ENCODE measurements around the gene BDKRB1. TPM values are rescaled to one million over a fixed set of nuclear protein-coding genes. Genes with fewer than 3 reads are reported as not detected.

Gene BDKRB1
- total RNA-seq, 1 experiment from 2014 or later, result not detected

DNA sequence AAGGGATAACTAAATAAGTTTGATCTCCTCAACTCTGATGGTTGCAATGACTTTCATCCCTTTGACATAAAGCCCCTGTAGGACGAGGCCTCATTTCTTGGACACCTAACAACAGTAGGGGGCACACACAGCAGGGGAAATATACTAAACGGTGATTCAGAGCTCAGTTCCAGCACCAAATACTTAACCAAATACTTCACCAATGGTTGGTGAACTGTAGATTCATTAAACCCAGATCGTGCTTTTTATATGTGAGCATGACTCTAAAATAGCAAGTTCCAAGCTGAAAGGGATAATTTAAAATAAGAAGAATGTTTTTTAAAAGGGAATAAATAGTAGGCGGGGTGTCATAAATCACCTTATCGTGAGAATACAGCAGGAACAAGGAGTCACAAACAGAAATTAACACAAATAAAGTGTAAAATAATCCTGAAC lies 53.9 kb downstream of the BDKRB1 start:
- ChIA-PET CTCF (no interaction called here), POLR2A (no interaction called here)
- TF ChIP-seq TCF7L2 (IDR thresholded peaks at IDR 0.05; ENCODE audit: low read depth, low read length) (no peak), SIN3A (IDR thresholded peaks at IDR 0.05; ENCODE audit: borderline replicate concordance, insufficient read depth, low read depth, low read length) (no peak), POLR2AphosphoS5 (IDR thresholded peaks at IDR 0.05; ENCODE audit: low read depth, low read length) (no peak)
- TF ChIP-seq, protein P1, sequence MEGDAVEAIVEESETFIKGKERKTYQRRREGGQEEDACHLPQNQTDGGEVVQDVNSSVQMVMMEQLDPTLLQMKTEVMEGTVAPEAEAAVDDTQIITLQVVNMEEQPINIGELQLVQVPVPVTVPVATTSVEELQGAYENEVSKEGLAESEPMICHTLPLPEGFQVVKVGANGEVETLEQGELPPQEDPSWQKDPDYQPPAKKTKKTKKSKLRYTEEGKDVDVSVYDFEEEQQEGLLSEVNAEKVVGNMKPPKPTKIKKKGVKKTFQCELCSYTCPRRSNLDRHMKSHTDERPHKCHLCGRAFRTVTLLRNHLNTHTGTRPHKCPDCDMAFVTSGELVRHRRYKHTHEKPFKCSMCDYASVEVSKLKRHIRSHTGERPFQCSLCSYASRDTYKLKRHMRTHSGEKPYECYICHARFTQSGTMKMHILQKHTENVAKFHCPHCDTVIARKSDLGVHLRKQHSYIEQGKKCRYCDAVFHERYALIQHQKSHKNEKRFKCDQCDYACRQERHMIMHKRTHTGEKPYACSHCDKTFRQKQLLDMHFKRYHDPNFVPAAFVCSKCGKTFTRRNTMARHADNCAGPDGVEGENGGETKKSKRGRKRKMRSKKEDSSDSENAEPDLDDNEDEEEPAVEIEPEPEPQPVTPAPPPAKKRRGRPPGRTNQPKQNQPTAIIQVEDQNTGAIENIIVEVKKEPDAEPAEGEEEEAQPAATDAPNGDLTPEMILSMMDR (IDR thresholded peaks at IDR 0.05), result no peak
- TF ChIP-seq, protein P2, sequence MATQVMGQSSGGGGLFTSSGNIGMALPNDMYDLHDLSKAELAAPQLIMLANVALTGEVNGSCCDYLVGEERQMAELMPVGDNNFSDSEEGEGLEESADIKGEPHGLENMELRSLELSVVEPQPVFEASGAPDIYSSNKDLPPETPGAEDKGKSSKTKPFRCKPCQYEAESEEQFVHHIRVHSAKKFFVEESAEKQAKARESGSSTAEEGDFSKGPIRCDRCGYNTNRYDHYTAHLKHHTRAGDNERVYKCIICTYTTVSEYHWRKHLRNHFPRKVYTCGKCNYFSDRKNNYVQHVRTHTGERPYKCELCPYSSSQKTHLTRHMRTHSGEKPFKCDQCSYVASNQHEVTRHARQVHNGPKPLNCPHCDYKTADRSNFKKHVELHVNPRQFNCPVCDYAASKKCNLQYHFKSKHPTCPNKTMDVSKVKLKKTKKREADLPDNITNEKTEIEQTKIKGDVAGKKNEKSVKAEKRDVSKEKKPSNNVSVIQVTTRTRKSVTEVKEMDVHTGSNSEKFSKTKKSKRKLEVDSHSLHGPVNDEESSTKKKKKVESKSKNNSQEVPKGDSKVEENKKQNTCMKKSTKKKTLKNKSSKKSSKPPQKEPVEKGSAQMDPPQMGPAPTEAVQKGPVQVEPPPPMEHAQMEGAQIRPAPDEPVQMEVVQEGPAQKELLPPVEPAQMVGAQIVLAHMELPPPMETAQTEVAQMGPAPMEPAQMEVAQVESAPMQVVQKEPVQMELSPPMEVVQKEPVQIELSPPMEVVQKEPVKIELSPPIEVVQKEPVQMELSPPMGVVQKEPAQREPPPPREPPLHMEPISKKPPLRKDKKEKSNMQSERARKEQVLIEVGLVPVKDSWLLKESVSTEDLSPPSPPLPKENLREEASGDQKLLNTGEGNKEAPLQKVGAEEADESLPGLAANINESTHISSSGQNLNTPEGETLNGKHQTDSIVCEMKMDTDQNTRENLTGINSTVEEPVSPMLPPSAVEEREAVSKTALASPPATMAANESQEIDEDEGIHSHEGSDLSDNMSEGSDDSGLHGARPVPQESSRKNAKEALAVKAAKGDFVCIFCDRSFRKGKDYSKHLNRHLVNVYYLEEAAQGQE (IDR thresholded peaks at IDR 0.05; ENCODE audit: insufficient read depth in 1 of 2, low read depth in 2 of 2, low read length in 1 of 2), result no peak
- Histone ChIP-seq H3K27me3 (ENCODE audit: control insufficient read depth, insufficient read depth, low read length) (no peaks in the 10 kb centered on the region), H3K4me3 (ENCODE audit: low read depth in 2 of 2, low read length in 2 of 2) (no peak overlapping the region), H3K27ac (ENCODE audit: low read length) (no peak overlapping the region), H3K36me3 (ENCODE audit: control insufficient read depth, insufficient read depth, low read length) (no peaks in the 10 kb centered on the region), H3K4me1 (ENCODE audit: control insufficient read depth, insufficient read depth, low read length) (no peaks in the 10 kb centered on the region), H3K9me3 (ENCODE audit: control insufficient read depth, insufficient read depth, low read depth, low read length) (no peaks in the 10 kb centered on the region)
- BruUV-seq (replicated peaks), result no TSS peak
- intact Hi-C loops (cut with micrococcal nuclease; ENCODE audit: unreplicated experiment) (no loop called here), in situ Hi-C loops (cut with HindIII; ENCODE audit: low pct_unique_long_range_greater_than_20kb, low sequenced_read_pairs) (no loop called here)
- no peak for ATAC-seq
- no peak for DNase-seq (ENCODE audit: low read depth, low spot score)

DNA sequence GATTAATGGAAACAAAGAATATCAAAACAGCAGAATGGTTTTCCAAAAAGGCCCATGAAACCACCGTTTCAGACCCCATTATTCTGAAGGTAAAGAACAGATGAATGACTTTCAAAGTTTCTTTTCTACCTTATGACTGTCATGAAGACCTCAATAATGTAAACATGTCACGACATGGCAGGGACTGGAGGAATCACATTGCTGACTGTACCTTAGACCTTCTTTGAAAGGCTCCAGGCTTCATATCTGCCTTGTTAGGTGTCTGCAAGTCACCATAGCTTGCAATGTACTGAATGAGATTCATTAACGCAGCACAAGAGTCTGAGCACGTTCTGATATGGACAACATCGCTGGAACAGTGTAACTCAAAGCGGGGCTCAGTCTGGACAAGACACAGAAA lies 54.9 kb downstream of the BDKRB1 start:
- TF ChIP-seq TCF7L2 (IDR thresholded peaks at IDR 0.05; ENCODE audit: low read depth, low read length) (no peak), POLR2AphosphoS5 (IDR thresholded peaks at IDR 0.05; ENCODE audit: low read depth, low read length) (no peak), SIN3A (IDR thresholded peaks at IDR 0.05; ENCODE audit: borderline replicate concordance, insufficient read depth, low read depth, low read length) (no peak)
- TF ChIP-seq, protein P1 (IDR thresholded peaks at IDR 0.05), result no peak
- TF ChIP-seq, protein P2 (IDR thresholded peaks at IDR 0.05; ENCODE audit: insufficient read depth in 1 of 2, low read depth in 2 of 2, low read length in 1 of 2), result no peak
- H3K4me3 ChIP-seq (ENCODE audit: low read depth in 2 of 2, low read length in 2 of 2), result no peak overlapping the region
- DNase-seq (ENCODE audit: low read depth, low spot score), result no peak
- BruUV-seq (replicated peaks), result no TSS peak
- in situ Hi-C loops (cut with HindIII; ENCODE audit: low pct_unique_long_range_greater_than_20kb, low sequenced_read_pairs) (no loop called here), intact Hi-C loops (cut with micrococcal nuclease; ENCODE audit: unreplicated experiment) (no loop called here)
- no peaks in the 10 kb centered on the region for H3K4me1 ChIP-seq (ENCODE audit: control insufficient read depth, insufficient read depth, low read length)
- CTCF ChIA-PET, result no interaction called here
- no peak overlapping the region for H3K27ac ChIP-seq (ENCODE audit: low read length)
- no peak for ATAC-seq
- H3K27me3 ChIP-seq (ENCODE audit: control insufficient read depth, insufficient read depth, low read length), result no peaks in the 10 kb centered on the region
- no peaks in the 10 kb centered on the region for H3K36me3 ChIP-seq (ENCODE audit: control insufficient read depth, insufficient read depth, low read length)
- POLR2A ChIA-PET, result no interaction called here
- H3K9me3 ChIP-seq (ENCODE audit: control insufficient read depth, insufficient read depth, low read depth, low read length), result no peaks in the 10 kb centered on the region

Other genes starting within 250 kb of the BDKRB1 start
- 23.0 TPM for gene C14orf132, start 216.8 kb upstream of the BDKRB1 start, total RNA-seq (2021; ENCODE audit: unreplicated experiment)
- gene BDKRB2, start 51.4 kb upstream of the BDKRB1 start, total RNA-seq (2021; ENCODE audit: unreplicated experiment), result 0.05 TPM
- gene ATG2B, start 107.1 kb downstream of the BDKRB1 start, total RNA-seq (2021; ENCODE audit: unreplicated experiment), result 2.6 TPM
- 11.1 TPM for gene GSKIP, start 107.3 kb downstream of the BDKRB1 start, total RNA-seq (2021; ENCODE audit: unreplicated experiment)
- gene AK7, start 135.9 kb downstream of the BDKRB1 start, total RNA-seq (2021; ENCODE audit: unreplicated experiment), result 0.82 TPM
- 125 TPM for gene PAPOLA, start 246.2 kb downstream of the BDKRB1 start, total RNA-seq (2021; ENCODE audit: unreplicated experiment)